K562 (cell line): Measurements from ENCODE around the gene PURA. TPM values are rescaled to one million over a fixed set of nuclear protein-coding genes. Genes with fewer than 3 reads are reported as not detected.

Source experiments
- EZH2 ChIP-seq: IDR thresholded peaks from 2 replicates; pipeline ENCODE4 v1.6.1; 2012; ENCODE audit warnings: low read depth, mild to moderate bottlenecking, inconsistent platforms, low read length, borderline replicate concordance
- FOXJ2 ChIP-seq: fragments of 200-800 bp; sonication (Bioruptor generic); IDR thresholded peaks from 2 replicates; pipeline ENCODE4 v1.6.1; 2016; ENCODE audit warnings: missing genetic modification characterization, missing compliant biosample characterization
- NCOR1 ChIP-seq: fragments of 450-650 bp; IDR thresholded peaks from 2 replicates; pipeline ENCODE4 v1.6.1; 2016; ENCODE audit warnings: mild to moderate bottlenecking, moderate library complexity
- NFIX ChIP-seq: fragments of 250-450 bp; sonication (Bioruptor Pico); IDR thresholded peaks from 2 replicates; pipeline ENCODE4 v1.4.0; 2020; ENCODE audit warnings: low read depth, mild to moderate bottlenecking, moderate library complexity
- PCBP1 ChIP-seq: fragments of 200-400 bp; formaldehyde crosslinking; IDR thresholded peaks from 2 replicates; pipeline ENCODE4 v1.6.1; 2018; ENCODE audit warnings: mild to moderate bottlenecking, low read depth, low read length; ENCODE audit not compliant: poor library complexity, severe bottlenecking
- RAD21 ChIP-seq, 2 experiments: fragments of 250-450 bp in 1 of 2; fragments of 450-650 bp in 1 of 2; sonication (Bioruptor Pico) in 1 of 2; formaldehyde crosslinking in 1 of 2; IDR thresholded peaks in 1 of 2; conservative IDR thresholded peaks in 1 of 2; 2 replicates each; pipeline versions ENCODE4 v1.4.0 to v1.8.0; 2020 to 2022; ENCODE audit warnings: mild to moderate bottlenecking in 2 of 2, moderate library complexity in 1 of 2
- SREBF2 ChIP-seq: sonication (generic); formaldehyde crosslinking; IDR thresholded peaks from 2 replicates; pipeline ENCODE4 v1.4.0; 2020; ENCODE audit warnings: mild to moderate bottlenecking, missing genetic modification reagents
- ZNF124 ChIP-seq: sonication (generic); formaldehyde crosslinking; IDR thresholded peaks from 2 replicates; pipeline ENCODE4 v1.8.1; 2022; ENCODE audit warnings: missing genetic modification reagents
- ZNF184 ChIP-seq: sonication (generic); formaldehyde crosslinking; IDR thresholded peaks from 2 replicates; pipeline ENCODE4 v1.5.0; 2020; ENCODE audit warnings: missing genetic modification reagents
- ZNF707 ChIP-seq: fragments of 250-450 bp; sonication (Bioruptor Pico); conservative IDR thresholded peaks from 2 replicates; pipeline ENCODE4 v1.8.0; 2022; ENCODE audit warnings: inconsistent platforms, mild to moderate bottlenecking, moderate library complexity
- polyA plus RNA-seq, 8 experiments: library from polyadenylated mRNA; depleted of rRNA in 4 of 8; stranded (reverse) in 5 of 8; unstranded in 3 of 8; fragments of >200 nt; fragmentation: Nextera tagmentation in 2 of 8; fragmentation: Illumina TruSeq in 1 of 8; extraction: Ambion mirVana in 2 of 8; extraction: Trizol in 1 of 8; gene quantifications; 2 replicates each; pipeline versions ENCODE4 v1.2.1 to v1.2.3, GENCODE V29; 2011 to 2014; ENCODE audit warnings: inconsistent platforms in 1 of 8, missing spikeins in 1 of 8
- total RNA-seq, 7 experiments: library from RNA; depleted of rRNA in 6 of 7; stranded (reverse); fragments of >200 nt in 6 of 7; fragmentation: Illumina TruSeq in 2 of 7; extraction: Trizol in 2 of 7; gene quantifications; 2 replicates each; pipeline versions ENCODE4 v1.2.1 to v1.2.3, GENCODE V29; 2011 to 2021; ENCODE audit warnings: low replicate concordance in 1 of 7
- TF ChIP-seq, protein P1 (sequence below), 2 experiments: fragments of 450-650 bp; IDR thresholded peaks; 2 replicates each; pipeline ENCODE4 v1.6.1; 2016; ENCODE audit warnings: mild to moderate bottlenecking in 2 of 2, borderline replicate concordance in 1 of 2, low read depth in 1 of 2, moderate library complexity in 1 of 2
- TF ChIP-seq, protein P2 (sequence below), 2 experiments: IDR thresholded peaks; 2 replicates each; pipeline ENCODE4 v1.6.1; 2012; ENCODE audit warnings: improper control_type of control experiment in 2 of 2, low read depth in 2 of 2, low read length in 2 of 2, borderline replicate concordance in 1 of 2
- TF ChIP-seq, protein P3 (sequence below): IDR thresholded peaks from 2 replicates; pipeline ENCODE4 v1.6.1; 2011; ENCODE audit not compliant: insufficient read length; ENCODE audit errors: extremely low read depth
- TF ChIP-seq, protein P4 (sequence below): sonication (generic); formaldehyde crosslinking; IDR thresholded peaks from 2 replicates; pipeline ENCODE4 v1.8.0; 2023; ENCODE audit warnings: mild to moderate bottlenecking, missing genetic modification reagents

PURA gene
- total and polyA plus RNA-seq, 9 of the 15 experiments (the other 6 are each of a cell fraction or from before 2014, with no cell fraction given), result 3.2 to 11.1 (median 5.4) TPM

DNA sequence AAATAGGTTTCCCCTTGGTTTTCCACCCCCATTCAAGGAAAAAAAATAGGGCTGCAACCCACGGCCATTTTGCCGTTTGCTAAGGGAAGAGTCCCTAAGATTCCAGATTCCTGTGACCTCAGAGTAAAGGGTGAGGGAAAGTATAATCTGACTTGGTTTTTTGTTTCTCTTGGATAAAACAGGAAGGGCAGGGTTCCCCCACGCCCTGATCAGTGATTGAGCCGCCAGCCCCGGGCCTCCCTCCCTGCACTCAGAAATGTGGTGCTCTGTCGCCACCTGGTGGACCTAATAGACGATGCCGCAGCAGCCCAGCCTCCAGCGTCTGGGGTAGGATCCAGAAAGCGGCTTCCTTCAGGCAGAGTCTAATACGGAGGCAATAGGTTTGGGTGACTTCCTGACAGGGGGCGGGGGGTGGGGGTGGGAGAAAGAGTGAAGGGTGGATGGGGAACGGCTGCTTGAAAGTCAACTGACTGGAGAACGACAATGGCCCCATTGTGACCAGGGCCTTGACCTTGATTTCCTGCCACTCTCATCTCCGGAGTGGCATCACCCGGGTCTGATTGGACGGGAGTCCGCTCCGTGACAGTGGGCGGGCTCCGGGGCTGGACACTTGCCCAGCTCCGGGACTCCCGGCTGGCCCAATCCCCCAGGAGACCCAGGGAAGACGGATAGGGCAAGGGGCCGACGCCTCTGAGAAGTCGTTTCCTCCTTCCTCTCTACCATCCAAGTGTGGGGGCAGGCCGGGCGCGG, 43.3 kb downstream of the PURA start (continued):
- TF ChIP-seq, protein P1, sequence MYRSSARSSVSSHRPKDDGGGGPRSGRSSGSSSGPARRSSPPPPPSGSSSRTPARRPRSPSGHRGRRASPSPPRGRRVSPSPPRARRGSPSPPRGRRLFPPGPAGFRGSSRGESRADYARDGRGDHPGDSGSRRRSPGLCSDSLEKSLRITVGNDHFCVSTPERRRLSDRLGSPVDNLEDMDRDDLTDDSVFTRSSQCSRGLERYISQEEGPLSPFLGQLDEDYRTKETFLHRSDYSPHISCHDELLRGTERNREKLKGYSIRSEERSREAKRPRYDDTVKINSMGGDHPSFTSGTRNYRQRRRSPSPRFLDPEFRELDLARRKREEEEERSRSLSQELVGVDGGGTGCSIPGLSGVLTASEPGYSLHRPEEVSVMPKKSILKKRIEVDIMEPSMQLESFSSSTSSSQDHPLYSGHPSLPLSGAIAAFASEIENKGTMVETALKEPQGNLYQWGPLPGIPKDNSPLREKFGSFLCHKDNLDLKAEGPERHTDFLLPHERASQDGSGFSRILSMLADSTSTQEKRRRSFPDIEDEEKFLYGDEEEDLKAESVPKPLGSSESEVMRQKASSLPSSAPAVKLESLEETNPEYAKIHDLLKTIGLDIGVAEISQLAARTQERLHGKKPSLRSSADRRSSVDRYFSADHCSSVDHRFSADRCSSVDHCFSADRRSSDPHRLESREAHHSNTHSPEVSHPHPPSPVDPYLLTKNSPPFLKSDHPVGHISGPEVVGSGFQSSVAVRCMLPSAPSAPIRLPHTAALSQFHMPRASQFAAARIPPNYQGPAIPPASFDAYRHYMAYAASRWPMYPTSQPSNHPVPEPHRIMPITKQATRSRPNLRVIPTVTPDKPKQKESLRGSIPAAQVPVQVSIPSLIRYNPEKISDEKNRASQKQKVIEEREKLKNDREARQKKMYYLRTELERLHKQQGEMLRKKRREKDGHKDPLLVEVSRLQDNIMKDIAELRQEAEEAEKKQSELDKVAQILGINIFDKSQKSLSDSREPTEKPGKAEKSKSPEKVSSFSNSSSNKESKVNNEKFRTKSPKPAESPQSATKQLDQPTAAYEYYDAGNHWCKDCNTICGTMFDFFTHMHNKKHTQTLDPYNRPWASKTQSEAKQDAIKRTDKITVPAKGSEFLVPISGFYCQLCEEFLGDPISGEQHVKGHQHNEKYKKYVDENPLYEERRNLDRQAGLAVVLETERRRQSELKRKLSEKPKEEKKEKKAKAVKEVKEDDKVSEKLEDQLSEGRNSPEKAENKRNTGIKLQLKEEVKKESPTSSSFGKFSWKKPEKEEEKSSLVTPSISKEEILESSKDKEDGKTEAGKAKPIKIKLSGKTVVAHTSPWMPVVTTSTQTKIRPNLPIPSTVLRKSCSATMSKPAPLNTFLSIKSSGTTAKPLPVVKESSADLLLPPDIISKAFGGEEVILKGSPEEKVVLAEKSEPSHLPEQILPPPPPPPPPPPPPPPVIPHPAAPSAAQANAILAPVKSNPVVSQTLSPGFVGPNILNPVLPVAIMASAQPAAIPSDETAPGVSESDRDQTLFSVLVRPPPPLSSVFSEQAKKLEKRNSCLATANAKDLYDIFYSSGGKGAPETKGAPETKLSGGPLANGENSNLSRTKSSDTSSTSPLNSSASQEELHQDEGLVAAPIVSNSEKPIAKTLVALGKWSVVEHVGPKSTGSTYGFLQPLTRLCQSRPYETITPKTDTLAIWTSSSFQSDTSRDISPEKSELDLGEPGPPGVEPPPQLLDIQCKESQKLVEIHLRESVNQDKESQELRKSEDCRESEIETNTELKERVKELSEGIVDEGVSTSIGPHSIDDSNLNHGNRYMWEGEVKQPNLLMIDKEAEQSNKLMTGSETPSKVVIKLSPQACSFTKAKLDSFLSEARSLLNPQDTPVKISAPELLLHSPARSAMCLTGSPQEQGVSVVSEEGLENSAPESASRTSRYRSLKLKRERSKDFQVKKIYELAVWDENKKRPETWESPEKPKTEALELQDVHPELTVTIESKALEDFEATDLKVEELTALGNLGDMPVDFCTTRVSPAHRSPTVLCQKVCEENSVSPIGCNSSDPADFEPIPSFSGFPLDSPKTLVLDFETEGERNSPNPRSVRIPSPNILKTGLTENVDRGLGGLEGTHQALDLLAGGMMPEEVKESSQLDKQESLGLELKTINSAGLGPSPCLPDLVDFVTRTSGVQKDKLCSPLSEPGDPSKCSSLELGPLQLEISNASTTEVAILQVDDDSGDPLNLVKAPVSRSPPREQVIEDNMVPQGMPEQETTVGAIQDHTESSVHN (IDR thresholded peaks at IDR 0.05; ENCODE audit: borderline replicate concordance in 1 of 2, low read depth in 1 of 2), result no peak
- TF ChIP-seq SREBF2 (CRISPR knock-in tag), result no peak
- TF ChIP-seq FOXJ2 (tag), result no peak
- TF ChIP-seq ZNF124, result no peak
- TF ChIP-seq, protein P2, sequence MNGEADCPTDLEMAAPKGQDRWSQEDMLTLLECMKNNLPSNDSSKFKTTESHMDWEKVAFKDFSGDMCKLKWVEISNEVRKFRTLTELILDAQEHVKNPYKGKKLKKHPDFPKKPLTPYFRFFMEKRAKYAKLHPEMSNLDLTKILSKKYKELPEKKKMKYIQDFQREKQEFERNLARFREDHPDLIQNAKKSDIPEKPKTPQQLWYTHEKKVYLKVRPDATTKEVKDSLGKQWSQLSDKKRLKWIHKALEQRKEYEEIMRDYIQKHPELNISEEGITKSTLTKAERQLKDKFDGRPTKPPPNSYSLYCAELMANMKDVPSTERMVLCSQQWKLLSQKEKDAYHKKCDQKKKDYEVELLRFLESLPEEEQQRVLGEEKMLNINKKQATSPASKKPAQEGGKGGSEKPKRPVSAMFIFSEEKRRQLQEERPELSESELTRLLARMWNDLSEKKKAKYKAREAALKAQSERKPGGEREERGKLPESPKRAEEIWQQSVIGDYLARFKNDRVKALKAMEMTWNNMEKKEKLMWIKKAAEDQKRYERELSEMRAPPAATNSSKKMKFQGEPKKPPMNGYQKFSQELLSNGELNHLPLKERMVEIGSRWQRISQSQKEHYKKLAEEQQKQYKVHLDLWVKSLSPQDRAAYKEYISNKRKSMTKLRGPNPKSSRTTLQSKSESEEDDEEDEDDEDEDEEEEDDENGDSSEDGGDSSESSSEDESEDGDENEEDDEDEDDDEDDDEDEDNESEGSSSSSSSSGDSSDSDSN (IDR thresholded peaks at IDR 0.05; ENCODE audit: borderline replicate concordance in 1 of 2, low read depth in 2 of 2, low read length in 2 of 2), result no peak
- no peak for TF ChIP-seq EZH2
- TF ChIP-seq NCOR1, result no peak
- TF ChIP-seq, protein P3, sequence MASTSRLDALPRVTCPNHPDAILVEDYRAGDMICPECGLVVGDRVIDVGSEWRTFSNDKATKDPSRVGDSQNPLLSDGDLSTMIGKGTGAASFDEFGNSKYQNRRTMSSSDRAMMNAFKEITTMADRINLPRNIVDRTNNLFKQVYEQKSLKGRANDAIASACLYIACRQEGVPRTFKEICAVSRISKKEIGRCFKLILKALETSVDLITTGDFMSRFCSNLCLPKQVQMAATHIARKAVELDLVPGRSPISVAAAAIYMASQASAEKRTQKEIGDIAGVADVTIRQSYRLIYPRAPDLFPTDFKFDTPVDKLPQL, result no peak
- TF ChIP-seq PCBP1, result no peak
- TF ChIP-seq RAD21 (CRISPR knock-in tag; conservative IDR thresholded peaks at IDR 0.05 in 1 of 2, IDR thresholded peaks at IDR 0.05 in 1 of 2), result peak; percentile 93 to 96
- no peak for TF ChIP-seq ZNF707 (CRISPR knock-in tag)
- TF ChIP-seq, protein P4, sequence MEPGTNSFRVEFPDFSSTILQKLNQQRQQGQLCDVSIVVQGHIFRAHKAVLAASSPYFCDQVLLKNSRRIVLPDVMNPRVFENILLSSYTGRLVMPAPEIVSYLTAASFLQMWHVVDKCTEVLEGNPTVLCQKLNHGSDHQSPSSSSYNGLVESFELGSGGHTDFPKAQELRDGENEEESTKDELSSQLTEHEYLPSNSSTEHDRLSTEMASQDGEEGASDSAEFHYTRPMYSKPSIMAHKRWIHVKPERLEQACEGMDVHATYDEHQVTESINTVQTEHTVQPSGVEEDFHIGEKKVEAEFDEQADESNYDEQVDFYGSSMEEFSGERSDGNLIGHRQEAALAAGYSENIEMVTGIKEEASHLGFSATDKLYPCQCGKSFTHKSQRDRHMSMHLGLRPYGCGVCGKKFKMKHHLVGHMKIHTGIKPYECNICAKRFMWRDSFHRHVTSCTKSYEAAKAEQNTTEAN, result no peak
- TF ChIP-seq ZNF184, result no peak
- no peak for TF ChIP-seq NFIX
